ENCODE data around the gene NELFB.
"Not testable (repeated sequence)": the region's sequence is repeated elsewhere in the genome, so short reads cannot be mapped to it uniquely, and the experiment has no call there.

Gene NELFB

GRCh38 chr9:137237759-137238726, 17.1 kb upstream of the NELFB start:
- no peak for DNase-seq (ENCODE audit: low read depth)
- H3K4me3 ChIP-seq (ENCODE audit: low read length): no peak overlapping the region
- no peak for TF ChIP-seq CTCF (conservative IDR thresholded peaks at IDR 0.05; ENCODE audit: low read depth, low read length)

- not testable (repeated sequence) for DNase-seq (ENCODE audit: low read depth)
- H3K4me3 ChIP-seq (ENCODE audit: low read length): peak overlapping the region; percentile 55
These were observed 15.5 kb upstream of the NELFB start for GRCh38 chr9:137239541-137240200.

- TF ChIP-seq CTCF (conservative IDR thresholded peaks at IDR 0.05; ENCODE audit: low read depth, low read length): no peak
- H3K4me3 ChIP-seq (ENCODE audit: low read length): peak overlapping the region; percentile 55
- DNase-seq (ENCODE audit: low read depth): no peak
These were observed 14.7 kb upstream of the NELFB start for GRCh38 chr9:137240318-137240840.

- peak within 1 kb of the TSS; percentile 77 for H3K4me3 ChIP-seq (ENCODE audit: low read length)
- peak; percentile 99 for DNase-seq (ENCODE audit: low read depth)
- TF ChIP-seq CTCF (conservative IDR thresholded peaks at IDR 0.05; ENCODE audit: low read depth, low read length): no peak
These were observed 14.2 kb upstream of the NELFB start, which contains the start of gene TUBB4B for GRCh38 chr9:137240841-137241489. TUBB4B (plus strand) TSS chr9:137241287; CDS start chr9:137241361, 74 bp downstream.

- no peak for DNase-seq (ENCODE audit: low read depth)
- peak overlapping the region; percentile 77 for H3K4me3 ChIP-seq (ENCODE audit: low read length)
- no peak for TF ChIP-seq CTCF (conservative IDR thresholded peaks at IDR 0.05; ENCODE audit: low read depth, low read length)
These were observed 13.4 kb upstream of the NELFB start for GRCh38 chr9:137241490-137242268.

- TF ChIP-seq CTCF (conservative IDR thresholded peaks at IDR 0.05; ENCODE audit: low read depth, low read length): no peak
- peak overlapping the region; percentile 77 for H3K4me3 ChIP-seq (ENCODE audit: low read length)
- DNase-seq (ENCODE audit: low read depth): no peak
These were observed 12.6 kb upstream of the NELFB start for GRCh38 chr9:137242269-137243203.

GRCh38 chr9:137243266-137243625, 11.9 kb upstream of the NELFB start:
- DNase-seq (ENCODE audit: low read depth): not testable (repeated sequence)
- H3K4me3 ChIP-seq (ENCODE audit: low read length): peak overlapping the region; percentile 77
